Measurements from ENCODE around the gene MGAT1. TPM values are rescaled to one million over a fixed set of nuclear protein-coding genes. Genes with fewer than 3 reads are reported as not detected.

Gene MGAT1
- total RNA-seq, 1 donor from 2014 or later = 45.6 TPM

- Mint-ChIP-seq H3K4me3 (ENCODE audit: unreplicated experiment) (no peak overlapping the region), H3K27ac (ENCODE audit: unreplicated experiment) (no peak overlapping the region), H3K36me3 (ENCODE audit: unreplicated experiment) (peaks cover 12% of the 10 kb centered on the region), H3K4me1 (ENCODE audit: low read depth, unreplicated experiment) (peaks cover 10% of the 10 kb centered on the region), H3K9me3 (ENCODE audit: unreplicated experiment) (peaks cover 7% of the 10 kb centered on the region), H3K27me3 (ENCODE audit: unreplicated experiment) (no peaks in the 10 kb centered on the region)
- TF ChIP-seq CTCF (IDR thresholded peaks at IDR 0.05; ENCODE audit: partially characterized antibody, unreplicated experiment) = no peak
- no peak for DNase-seq
Observed at GRCh38 chr5:180824630-180825476, 22.2 kb upstream of the MGAT1 start.

- no peak for DNase-seq
- no peak for TF ChIP-seq CTCF (IDR thresholded peaks at IDR 0.05; ENCODE audit: partially characterized antibody, unreplicated experiment)
- Mint-ChIP-seq H3K4me3 (ENCODE audit: unreplicated experiment) (no peak overlapping the region), H3K4me1 (ENCODE audit: low read depth, unreplicated experiment) (peaks cover 10% of the 10 kb centered on the region), H3K9me3 (ENCODE audit: unreplicated experiment) (no peaks in the 10 kb centered on the region), H3K27me3 (ENCODE audit: unreplicated experiment) (no peaks in the 10 kb centered on the region), H3K36me3 (ENCODE audit: unreplicated experiment) (peaks cover 6% of the 10 kb centered on the region), H3K27ac (ENCODE audit: unreplicated experiment) (no peak overlapping the region)
Observed at GRCh38 chr5:180823940-180824629, 21.5 kb upstream of the MGAT1 start.

- H3K36me3 Mint-ChIP-seq (ENCODE audit: unreplicated experiment) = peaks cover 6% of the 10 kb centered on the region
- H3K4me1 Mint-ChIP-seq (ENCODE audit: low read depth, unreplicated experiment) = peaks cover 10% of the 10 kb centered on the region
- DNase-seq = no peak
- no peaks in the 10 kb centered on the region for H3K9me3 Mint-ChIP-seq (ENCODE audit: unreplicated experiment)
- H3K4me3 Mint-ChIP-seq (ENCODE audit: unreplicated experiment) = no peak overlapping the region
- H3K27me3 Mint-ChIP-seq (ENCODE audit: unreplicated experiment) = no peaks in the 10 kb centered on the region
- TF ChIP-seq CTCF (IDR thresholded peaks at IDR 0.05; ENCODE audit: partially characterized antibody, unreplicated experiment) = no peak
- H3K27ac Mint-ChIP-seq (ENCODE audit: unreplicated experiment) = no peak overlapping the region
Observed at GRCh38 chr5:180823346-180823745, 20.7 kb upstream of the MGAT1 start.

- H3K27me3 Mint-ChIP-seq (ENCODE audit: unreplicated experiment) = no peaks in the 10 kb centered on the region
- no peak for DNase-seq
- H3K4me3 Mint-ChIP-seq (ENCODE audit: unreplicated experiment) = no peak overlapping the region
- H3K36me3 Mint-ChIP-seq (ENCODE audit: unreplicated experiment) = peaks cover 6% of the 10 kb centered on the region
- H3K27ac Mint-ChIP-seq (ENCODE audit: unreplicated experiment) = no peak overlapping the region
- no peak for TF ChIP-seq CTCF (IDR thresholded peaks at IDR 0.05; ENCODE audit: partially characterized antibody, unreplicated experiment)
- peaks cover 18% of the 10 kb centered on the region for H3K4me1 Mint-ChIP-seq (ENCODE audit: low read depth, unreplicated experiment)
- no peaks in the 10 kb centered on the region for H3K9me3 Mint-ChIP-seq (ENCODE audit: unreplicated experiment)
Observed at GRCh38 chr5:180821538-180821937, 18.9 kb upstream of the MGAT1 start.
